Liver (tissue), 9 donors: ENCODE measurements around the gene PRPF31. TPM values are rescaled to one million over a fixed set of nuclear protein-coding genes. Genes with fewer than 3 reads are reported as not detected.
A peak's percentile ranks its signal among the peaks of the same experiment; 100 is the strongest.

Experiments
- DNase-seq: peaks from one replicate; pipeline ENCODE4 v3.0.0-alpha.2; 2017; ENCODE audit warnings: low spot score
- H3K27ac ChIP-seq, 2 donors: one replicate each; pipeline ENCODE4 v1.7.0; 2013; ENCODE audit warnings: inconsistent platforms in 2 of 2, low read length in 2 of 2, control low read depth in 1 of 2, low read depth in 1 of 2, mild to moderate bottlenecking in 1 of 2
- H3K27me3 ChIP-seq, 4 donors: one replicate each; pipeline versions ENCODE4 v1.6.1 to v1.7.0; 2013; ENCODE audit warnings: low read length in 3 of 4, inconsistent platforms in 1 of 4, mild to moderate bottlenecking in 1 of 4, moderate library complexity in 1 of 4; ENCODE audit not compliant: control insufficient read depth in 4 of 4, insufficient read depth in 4 of 4
- H3K36me3 ChIP-seq, 4 donors: one replicate each; pipeline versions ENCODE4 v1.6.1 to v1.7.0; 2013; ENCODE audit warnings: low read length in 3 of 4, mild to moderate bottlenecking in 3 of 4, low read depth in 1 of 4, moderate library complexity in 1 of 4; ENCODE audit not compliant: control insufficient read depth in 4 of 4, insufficient read depth in 3 of 4
- H3K4me1 ChIP-seq, 4 donors: one replicate each; pipeline versions ENCODE4 v1.6.1 to v1.7.0; 2013; ENCODE audit warnings: low read length in 3 of 4, mild to moderate bottlenecking in 3 of 4, moderate library complexity in 1 of 4; ENCODE audit not compliant: control insufficient read depth in 4 of 4, insufficient read depth in 4 of 4
- H3K4me3 ChIP-seq, 3 donors: one replicate each; pipeline versions ENCODE4 v1.6.1 to v1.7.0; 2013; ENCODE audit warnings: low read length in 3 of 3, control low read depth in 1 of 3, low read depth in 1 of 3, mild to moderate bottlenecking in 1 of 3
- H3K9ac ChIP-seq, 2 donors: one replicate each; pipeline ENCODE4 v1.7.0; 2013; ENCODE audit warnings: low read length in 2 of 2, mild to moderate bottlenecking in 2 of 2, moderate library complexity in 2 of 2, control low read depth in 1 of 2, low read depth in 1 of 2
- H3K9me3 ChIP-seq, 4 donors: one replicate each; pipeline versions ENCODE4 v1.6.1 to v1.7.0; 2013; ENCODE audit warnings: low read length in 3 of 4; ENCODE audit not compliant: control insufficient read depth in 4 of 4
- ATF3 ChIP-seq: IDR thresholded peaks from 2 replicates; pipeline ENCODE4 v1.6.1; 2016; ENCODE audit warnings: antibody characterized with exemption
- CTCF ChIP-seq: fragments of 150-350 bp; IDR thresholded peaks from 2 replicates; pipeline ENCODE4 v1.5.1; 2017; ENCODE audit warnings: improper control_type of control experiment, low read depth, low read length; ENCODE audit not compliant: missing input control
- EGR1 ChIP-seq, 2 donors: IDR thresholded peaks; 2 replicates each; pipeline ENCODE4 v1.6.1; 2016 to 2018; ENCODE audit warnings: antibody characterized with exemption in 2 of 2, low read depth in 2 of 2
- FOXA1 ChIP-seq: IDR thresholded peaks from 2 replicates; pipeline ENCODE4 v1.6.1; 2016; ENCODE audit warnings: antibody characterized with exemption
- FOXA2 ChIP-seq: IDR thresholded peaks from 2 replicates; pipeline ENCODE4 v1.6.1; 2016; ENCODE audit warnings: antibody characterized with exemption
- GABPA ChIP-seq, 2 donors: IDR thresholded peaks in 1 of 2; conservative IDR thresholded peaks in 1 of 2; 2 replicates each; pipeline ENCODE4 v1.6.1; 2016; ENCODE audit warnings: antibody characterized with exemption in 2 of 2, mild to moderate bottlenecking in 1 of 2, moderate library complexity in 1 of 2
- HNF4A ChIP-seq, 2 donors: conservative IDR thresholded peaks; 2 replicates each; pipeline ENCODE4 v1.6.1; 2016; ENCODE audit warnings: antibody characterized with exemption in 2 of 2, mild to moderate bottlenecking in 2 of 2
- HNF4G ChIP-seq: IDR thresholded peaks from 2 replicates; pipeline ENCODE4 v1.6.1; 2016; ENCODE audit warnings: antibody characterized with exemption
- JUND ChIP-seq, 2 donors: IDR thresholded peaks; 2 replicates each; pipeline ENCODE4 v1.6.1; 2016; ENCODE audit warnings: antibody characterized with exemption in 2 of 2
- MAX ChIP-seq: IDR thresholded peaks from 2 replicates; pipeline ENCODE4 v1.6.1; 2016; ENCODE audit warnings: antibody characterized with exemption
- NR2F2 ChIP-seq: IDR thresholded peaks from 2 replicates; pipeline ENCODE4 v1.6.1; 2016; ENCODE audit warnings: antibody characterized with exemption
- RAD21 ChIP-seq, 2 donors: IDR thresholded peaks; 2 replicates each; pipeline ENCODE4 v1.6.1; 2016; ENCODE audit warnings: antibody characterized with exemption in 2 of 2, mild to moderate bottlenecking in 2 of 2
- REST ChIP-seq: IDR thresholded peaks from 2 replicates; pipeline ENCODE4 v1.6.1; 2016; ENCODE audit warnings: antibody characterized with exemption, mild to moderate bottlenecking
- RXRA ChIP-seq, 2 donors: IDR thresholded peaks; 2 replicates each; pipeline ENCODE4 v1.6.1; 2017 to 2018; ENCODE audit warnings: antibody characterized with exemption in 2 of 2, mild to moderate bottlenecking in 1 of 2
- SP1 ChIP-seq: IDR thresholded peaks from 2 replicates; pipeline ENCODE4 v1.6.1; 2018; ENCODE audit warnings: antibody characterized with exemption, mild to moderate bottlenecking
- TAF1 ChIP-seq: conservative IDR thresholded peaks from 2 replicates; pipeline ENCODE4 v1.6.1; 2016; ENCODE audit warnings: antibody characterized with exemption, mild to moderate bottlenecking
- ZBTB33 ChIP-seq: IDR thresholded peaks from 2 replicates; pipeline ENCODE4 v1.6.1; 2016; ENCODE audit warnings: antibody characterized with exemption
- WGBS: extraction: QIAGEN DNeasy Blood & Tissue Kit; methylation state at CpG from one replicate; pipeline ENCODE4 v1.1.7; 2013; 5-methylcytosine and 5-hydroxymethylcytosine counted together
- polyA plus RNA-seq, 2 donors: library from polyadenylated mRNA; stranded (reverse) in 1 of 2; unstranded in 1 of 2; fragments of 200-250 nt in 1 of 2; fragments of >200 nt in 1 of 2; fragmentation: Nextera tagmentation in 1 of 2; extraction: Ambion mirVana in 1 of 2; gene quantifications; one replicate each; pipeline versions ENCODE4 v1.2.1 to v1.2.3, GENCODE V29; 2013 to 2015
- total RNA-seq, 2 donors: library from RNA; depleted of rRNA; stranded (reverse); fragments of >200 nt; gene quantifications; one replicate each; pipeline ENCODE4 v1.2.3, GENCODE V29; 2014
- donor health status: healthy.
- donor health status: healthy.
- donor health status: healthy.
- donor health status: healthy.
- donor health status: healthy.

Gene PRPF31
- total and polyA plus RNA-seq, 4 donors, result 23.8 to 33.0 (median 28.7) TPM

GRCh38 chr19:54102421-54103169 lies 13.0 kb upstream of the PRPF31 start, which contains the start of gene NDUFA3 (continued):
- no peak for TF ChIP-seq CTCF
- TF ChIP-seq HNF4G, result no peak
- no peak for TF ChIP-seq TAF1
- TF ChIP-seq HNF4A (conservative IDR thresholded peaks at IDR 0.05), result no peak
- no peak for TF ChIP-seq RAD21 (IDR thresholded peaks at IDR 0.05)
- no peak for TF ChIP-seq EGR1 (IDR thresholded peaks at IDR 0.05; ENCODE audit: low read depth in 2 of 2)
- TF ChIP-seq GABPA (IDR thresholded peaks at IDR 0.05 in 1 of 2, conservative IDR thresholded peaks at IDR 0.05 in 1 of 2), result peak in 1 of 2 donors; percentile 80
- TF ChIP-seq JUND (IDR thresholded peaks at IDR 0.05), result no peak
- no peak for TF ChIP-seq NR2F2
- peak; percentile 38 for TF ChIP-seq MAX
- no peak for TF ChIP-seq FOXA1
- TF ChIP-seq SP1, result peak; percentile 28

GRCh38 chr19:54104998-54105715 lies 10.4 kb upstream of the PRPF31 start:
- WGBS, result 73% methylated on average over 11 of the region's 11 CpGs
- H3K27me3 ChIP-seq, result no peaks in the 10 kb centered on the region
- peaks cover 11 to 37% (median 15%) of the 10 kb centered on the region in 4 donors for H3K36me3 ChIP-seq
- no peak for DNase-seq
- H3K4me1 ChIP-seq, result peaks cover 0 to 24% (median 9%) of the 10 kb centered on the region in 4 donors
- no peak overlapping the region for H3K9ac ChIP-seq
- no peak overlapping the region for H3K27ac ChIP-seq
- H3K9me3 ChIP-seq, result no peaks in the 10 kb centered on the region
- TF ChIP-seq RAD21 (IDR thresholded peaks at IDR 0.05), result no peak
- TF ChIP-seq HNF4A (conservative IDR thresholded peaks at IDR 0.05), result no peak
- TF ChIP-seq MAX, result no peak
- TF ChIP-seq ATF3, result no peak
- no peak for TF ChIP-seq NR2F2
- no peak overlapping the region for H3K4me3 ChIP-seq

GRCh38 chr19:54105796-54106195 lies 9.8 kb upstream of the PRPF31 start:
- Histone ChIP-seq H3K4me1 (peaks cover 0 to 24% (median 9%) of the 10 kb centered on the region in 4 donors), H3K4me3 (no peak overlapping the region), H3K27ac (no peak overlapping the region), H3K36me3 (peaks cover 14 to 44% (median 16%) of the 10 kb centered on the region in 4 donors), H3K9ac (no peak overlapping the region), H3K9me3 (no peaks in the 10 kb centered on the region), H3K27me3 (no peaks in the 10 kb centered on the region)
- 95% methylated on average over 10 of the region's 10 CpGs for WGBS
- no peak for DNase-seq
- TF ChIP-seq FOXA1 (no peak), EGR1 (IDR thresholded peaks at IDR 0.05; ENCODE audit: low read depth in 2 of 2) (no peak), MAX (no peak), ZBTB33 (no peak), RXRA (IDR thresholded peaks at IDR 0.05) (no peak), REST (no peak), GABPA (IDR thresholded peaks at IDR 0.05 in 1 of 2, conservative IDR thresholded peaks at IDR 0.05 in 1 of 2) (no peak), FOXA2 (no peak), NR2F2 (no peak), RAD21 (IDR thresholded peaks at IDR 0.05) (no peak), HNF4G (no peak), JUND (IDR thresholded peaks at IDR 0.05) (no peak), SP1 (no peak), ATF3 (no peak)
